GM19328 (cell line): ENCODE data around the gene CYP4F8.
"Not testable (repeated sequence)": the region's sequence is repeated elsewhere in the genome, so short reads cannot be mapped to it uniquely, and the experiment has no call there.

ENCODE experiments used
- ATAC-seq: cut with Tn5 transposase; IDR thresholded peaks from one replicate; pipeline ENCODE4 v1.9.1; 2021; ENCODE audit warnings: mild to moderate bottlenecking, moderate library complexity; ENCODE audit not compliant: unreplicated experiment

The CYP4F8 gene, protein sequence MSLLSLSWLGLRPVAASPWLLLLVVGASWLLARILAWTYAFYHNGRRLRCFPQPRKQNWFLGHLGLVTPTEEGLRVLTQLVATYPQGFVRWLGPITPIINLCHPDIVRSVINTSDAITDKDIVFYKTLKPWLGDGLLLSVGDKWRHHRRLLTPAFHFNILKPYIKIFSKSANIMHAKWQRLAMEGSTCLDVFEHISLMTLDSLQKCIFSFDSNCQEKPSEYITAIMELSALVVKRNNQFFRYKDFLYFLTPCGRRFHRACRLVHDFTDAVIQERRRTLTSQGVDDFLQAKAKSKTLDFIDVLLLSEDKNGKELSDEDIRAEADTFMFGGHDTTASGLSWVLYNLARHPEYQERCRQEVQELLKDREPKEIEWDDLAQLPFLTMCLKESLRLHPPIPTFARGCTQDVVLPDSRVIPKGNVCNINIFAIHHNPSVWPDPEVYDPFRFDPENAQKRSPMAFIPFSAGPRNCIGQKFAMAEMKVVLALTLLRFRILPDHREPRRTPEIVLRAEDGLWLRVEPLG

DNA sequence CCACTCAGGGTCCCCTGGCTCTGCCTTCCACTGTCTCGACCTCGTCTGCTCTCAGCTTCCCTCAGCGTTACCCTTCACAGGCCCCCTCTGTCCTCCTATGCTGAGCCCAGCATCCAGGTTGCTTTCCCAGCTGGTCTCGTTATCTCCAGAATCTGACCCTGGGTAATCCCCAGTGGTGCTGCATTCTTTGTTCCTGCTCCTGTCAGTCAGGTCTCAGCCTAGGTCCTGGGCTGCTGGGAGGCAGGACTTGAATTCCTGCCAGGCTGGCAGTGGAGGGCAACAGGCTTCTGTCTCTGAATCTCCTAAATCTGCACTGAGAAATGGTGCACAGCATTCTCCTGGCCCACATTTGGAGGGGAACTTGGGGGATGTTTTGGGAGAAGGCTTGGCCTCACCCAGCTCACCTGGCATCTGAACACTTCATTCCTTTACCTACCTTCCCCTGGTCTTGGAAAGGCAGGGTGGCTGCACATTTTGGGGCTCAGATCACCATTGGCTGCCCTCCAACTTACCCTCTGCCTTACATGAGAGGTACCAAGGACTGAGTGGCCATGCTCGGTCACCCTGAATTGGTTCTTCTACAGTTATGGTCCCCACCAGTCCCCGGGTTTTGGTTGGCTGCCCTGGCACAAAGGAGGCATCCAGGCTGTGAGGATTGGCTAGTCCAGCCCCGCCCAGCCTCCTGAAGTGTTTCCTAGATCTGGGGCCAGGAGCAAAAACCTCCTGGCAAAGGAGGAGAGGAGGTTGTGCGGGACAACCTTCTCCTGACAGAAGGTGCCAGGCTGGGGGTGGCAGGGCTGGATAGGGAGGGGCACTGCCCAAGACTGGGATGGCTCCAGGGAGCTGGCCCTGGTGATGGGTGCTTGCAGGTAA, at the start of gene CYP4F8:
CYP4F8 (plus strand) TSS at position 712 of the 873 bp plus-strand sequence. CDS start 399 bp downstream, outside the sequence.
- no peak for ATAC-seq

DNA sequence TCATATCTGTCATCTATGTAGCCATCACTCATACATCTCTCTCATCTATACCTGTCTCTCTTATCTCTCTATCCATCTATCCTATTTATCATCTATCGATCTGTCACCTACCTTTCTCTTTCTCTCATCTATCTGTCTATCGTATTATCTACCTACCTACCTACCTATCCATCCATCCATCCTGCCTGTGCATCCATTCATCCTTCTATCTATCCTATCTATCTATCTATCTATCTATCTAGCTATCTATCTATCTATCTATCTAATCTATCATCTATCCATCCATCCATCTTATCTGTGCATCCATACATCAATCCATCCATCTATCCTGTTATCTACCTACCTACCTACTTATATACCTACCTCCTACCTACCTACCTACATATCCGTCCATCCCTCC, 44.6 kb upstream of the CYP4F8 start:
- ATAC-seq: no peak

DNA sequence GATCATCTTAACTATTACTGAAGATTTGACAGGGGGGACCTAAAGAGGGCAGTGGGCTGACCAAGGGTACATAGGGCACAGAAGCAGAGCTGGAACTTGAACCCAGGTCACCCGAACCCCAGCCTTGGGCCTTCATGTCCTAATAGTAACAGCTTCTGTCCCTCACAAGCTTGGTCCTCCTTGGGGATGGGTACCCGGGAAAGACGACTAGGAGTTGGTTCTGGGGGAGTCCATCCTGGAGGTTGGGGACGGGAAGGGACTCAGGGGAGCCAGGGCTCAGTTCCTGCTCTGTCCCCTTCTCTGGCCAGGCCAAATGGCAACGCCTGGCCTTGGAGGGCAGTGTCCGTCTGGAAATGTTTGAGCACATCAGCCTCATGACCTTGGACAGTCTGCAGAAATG, 39.6 kb upstream of the CYP4F8 start:
- no peak for ATAC-seq

DNA sequence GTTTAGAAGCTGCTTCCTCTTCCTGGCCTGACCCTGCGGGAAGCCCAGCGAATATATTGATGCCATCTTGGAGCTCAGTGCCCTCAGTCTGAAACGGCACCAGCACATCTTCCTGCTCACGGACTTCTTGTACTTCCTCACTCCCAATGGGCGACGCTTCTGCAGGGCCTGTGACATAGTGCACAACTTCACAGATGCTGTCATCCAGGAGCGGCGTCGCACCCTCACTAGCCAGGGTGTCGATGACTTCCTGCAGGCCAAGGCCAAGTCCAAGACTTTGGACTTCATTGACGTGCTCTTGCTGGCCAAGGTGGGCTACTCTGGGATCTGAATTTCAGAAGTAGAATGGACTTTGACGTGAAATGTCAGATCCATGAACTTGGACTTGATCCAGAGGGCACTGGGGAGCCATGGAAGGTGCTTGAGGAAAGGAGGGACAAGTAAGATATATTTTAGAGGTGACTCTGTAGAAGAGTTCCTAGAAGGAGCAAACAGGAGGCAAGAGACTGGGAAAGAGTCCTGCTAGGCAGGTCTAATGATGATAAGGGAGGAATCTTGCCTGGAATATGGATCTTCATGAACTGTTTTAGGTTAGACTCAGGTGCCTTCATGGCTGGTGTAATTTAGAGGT, 38.4 kb upstream of the CYP4F8 start:
- ATAC-seq: no peak

DNA sequence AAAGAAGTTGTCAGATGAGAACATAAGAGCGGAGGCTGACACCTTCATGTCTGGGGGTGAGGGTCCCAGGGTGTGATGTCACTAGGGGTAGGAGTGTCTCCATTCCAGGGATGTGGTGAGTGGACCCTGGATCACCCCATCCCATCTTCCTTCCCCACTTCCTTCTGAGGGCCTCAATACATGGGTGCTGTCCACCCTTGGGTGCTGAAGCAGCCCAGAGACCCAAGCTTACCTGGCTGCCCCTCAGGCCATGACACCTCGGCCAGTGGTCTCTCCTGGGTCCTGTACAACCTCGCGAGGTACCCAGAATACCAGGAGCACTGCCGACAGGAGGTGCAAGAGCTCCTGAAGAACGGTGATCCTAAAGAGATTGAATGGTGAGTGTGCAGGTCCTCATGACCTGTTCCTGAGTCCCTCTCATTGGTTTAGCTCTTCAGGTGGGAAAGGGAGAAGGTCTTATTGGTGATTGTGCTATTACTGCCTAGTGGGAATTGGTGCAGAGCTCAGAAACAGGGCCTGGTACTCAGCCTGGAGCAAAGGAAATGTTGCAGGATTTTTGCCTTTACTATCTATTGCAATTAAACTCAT, 37.7 kb upstream of the CYP4F8 start:
- no peak for ATAC-seq

DNA sequence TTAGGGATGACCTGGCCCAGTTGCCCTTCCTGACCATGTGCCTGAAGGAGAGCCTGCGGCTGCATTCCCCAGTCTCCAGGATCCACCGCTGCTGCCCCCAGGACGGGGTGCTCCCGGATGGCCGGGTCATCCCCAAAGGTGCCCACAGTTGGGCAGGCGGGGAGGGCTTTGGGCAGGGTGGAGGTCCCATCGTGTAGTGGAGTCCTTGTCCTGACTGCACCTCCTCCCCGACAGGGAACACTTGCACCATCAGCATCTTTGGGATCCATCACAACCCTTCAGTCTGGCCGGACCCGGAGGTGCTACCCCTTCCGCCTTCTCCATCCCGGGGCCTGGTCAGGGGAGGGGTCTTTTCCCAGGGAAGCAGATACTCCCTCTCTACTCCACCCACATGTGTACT, 31.7 kb upstream of the CYP4F8 start:
- no peak for ATAC-seq

DNA sequence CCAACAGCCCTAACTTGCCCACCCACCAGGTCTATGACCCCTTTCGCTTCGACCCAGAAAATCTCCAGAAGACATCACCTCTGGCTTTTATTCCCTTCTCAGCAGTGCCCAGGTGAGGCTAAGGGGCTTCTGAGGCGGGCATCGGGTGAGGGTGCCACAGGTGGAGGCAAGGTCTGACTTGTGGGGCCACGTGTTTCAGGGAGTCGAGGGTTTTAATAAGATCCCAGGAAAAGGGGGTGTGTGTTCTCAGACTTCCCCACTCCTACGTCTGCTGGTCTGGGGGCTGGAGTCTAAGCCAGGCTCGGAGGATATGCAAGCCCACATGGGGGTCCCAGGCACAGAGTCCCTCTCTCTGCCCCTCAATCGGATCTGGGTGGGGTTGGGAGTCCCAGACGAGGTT, 30.9 kb upstream of the CYP4F8 start:
- ATAC-seq: no peak

DNA sequence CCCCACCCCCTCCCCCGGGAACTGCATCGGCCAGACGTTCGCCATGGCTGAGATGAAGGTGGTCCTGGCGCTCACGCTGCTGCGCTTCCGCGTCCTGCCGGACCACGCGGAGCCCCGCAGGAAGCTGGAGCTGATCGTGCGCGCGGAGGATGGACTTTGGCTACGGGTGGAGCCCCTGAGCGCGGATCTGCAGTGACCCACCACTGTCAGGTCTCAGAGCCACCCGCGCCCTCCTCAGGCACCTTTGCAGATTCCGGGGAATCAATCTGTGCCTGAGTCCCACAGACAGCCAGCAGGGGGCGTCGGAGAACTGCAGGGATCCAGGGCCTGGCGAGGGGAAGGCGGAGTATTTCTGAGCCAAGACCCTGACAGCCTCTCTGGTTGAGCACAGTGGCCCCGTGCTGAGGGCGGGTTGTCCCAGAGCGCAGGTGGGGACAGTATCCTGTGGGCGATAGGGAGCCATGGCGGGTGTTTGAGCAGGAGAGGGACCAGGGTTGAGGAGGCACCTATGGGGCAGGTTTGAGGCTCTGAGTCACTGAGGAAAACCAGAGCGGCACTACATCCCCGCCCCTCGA, 30.4 kb upstream of the CYP4F8 start:
- no peak for ATAC-seq

DNA sequence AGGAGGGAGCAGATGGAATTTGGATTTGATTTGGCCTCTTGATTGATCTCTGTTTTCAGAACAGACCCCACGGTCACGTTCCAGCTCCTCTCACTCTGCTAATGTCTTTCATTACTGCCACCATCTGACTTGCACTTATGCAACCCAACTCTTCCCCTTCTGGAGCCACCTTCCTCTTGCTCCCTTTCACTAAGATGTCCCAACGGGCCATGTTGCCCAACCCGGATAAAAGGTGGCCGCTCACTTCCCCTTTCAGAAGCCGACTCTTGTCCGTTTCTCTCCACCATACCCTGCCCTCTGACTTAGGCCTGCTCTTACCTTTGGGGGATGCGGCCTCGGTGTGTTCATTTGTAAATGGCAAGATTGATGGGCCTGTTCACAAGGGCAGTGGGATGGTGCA, 27.4 kb upstream of the CYP4F8 start:
- no peak for ATAC-seq

DNA sequence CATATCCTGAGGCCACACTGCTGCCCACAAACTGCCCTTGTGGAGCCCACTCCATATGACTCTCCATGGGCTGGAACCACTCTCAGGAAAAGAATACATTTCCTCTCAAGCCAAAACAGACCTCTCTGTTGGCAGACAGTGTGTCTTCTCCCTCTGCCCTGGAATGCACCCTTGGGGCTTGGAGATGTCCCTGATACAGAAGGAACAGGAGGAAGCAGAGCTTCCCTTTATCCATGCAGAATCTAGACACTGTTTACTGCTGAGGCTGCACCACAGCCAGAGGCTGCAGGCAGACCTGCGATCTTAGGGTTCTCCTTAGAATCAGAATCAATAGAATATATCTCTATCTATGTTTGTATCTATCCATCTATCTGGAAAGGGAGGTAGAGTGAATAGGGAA, 26.8 kb upstream of the CYP4F8 start:
- ATAC-seq: no peak

DNA sequence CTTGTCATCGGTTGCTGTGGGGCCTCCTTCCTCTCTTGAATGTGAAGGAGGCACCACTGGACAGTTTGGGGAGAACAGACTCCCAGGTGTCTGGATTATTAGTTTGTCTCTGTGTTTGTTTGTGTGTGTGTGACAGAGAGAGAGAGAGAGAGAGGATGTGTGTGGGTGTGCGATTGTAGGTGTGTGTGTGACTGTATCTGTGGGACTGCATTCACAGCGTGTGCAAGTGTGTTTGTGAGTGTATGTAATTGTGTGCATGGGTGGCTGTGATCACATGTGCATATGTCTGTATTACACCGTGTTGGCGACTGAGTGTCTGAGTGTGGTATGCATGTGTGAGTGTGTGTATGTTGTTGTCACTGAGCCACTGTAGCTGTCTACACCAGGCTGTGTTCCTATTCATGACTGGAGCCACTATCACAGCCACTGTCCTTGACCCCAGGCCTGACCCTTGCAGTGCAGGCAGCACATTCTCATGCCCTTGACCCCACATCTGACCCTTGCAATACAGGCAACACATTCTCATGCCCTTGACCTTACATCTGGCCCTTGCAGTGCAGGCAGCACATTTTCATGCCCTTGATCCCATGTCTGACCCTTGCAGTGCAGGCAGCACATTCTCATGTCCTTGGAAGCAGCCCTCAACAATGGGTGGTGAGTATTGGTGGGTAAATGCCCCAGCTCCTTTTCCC, 25.1 kb upstream of the CYP4F8 start:
- no peak for ATAC-seq

DNA sequence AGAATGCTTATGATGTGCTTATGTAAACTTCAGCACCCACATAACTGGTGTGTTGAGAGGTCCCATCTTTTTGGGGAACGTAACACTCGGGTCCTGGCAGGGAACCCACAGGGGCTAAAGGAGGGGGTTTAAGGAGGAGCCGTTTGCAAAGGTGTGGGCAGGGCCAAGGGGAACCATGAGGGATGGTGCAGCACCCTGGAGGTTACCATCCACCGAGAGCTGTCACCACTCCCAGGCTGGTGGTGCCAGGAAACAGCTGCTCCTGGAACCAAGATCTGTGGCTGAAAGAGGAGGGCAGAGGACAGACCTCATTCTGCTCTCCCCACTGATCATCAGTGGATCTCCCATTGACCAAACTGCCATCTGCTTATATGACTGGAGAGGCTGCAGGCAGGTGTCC, 23.2 kb upstream of the CYP4F8 start:
- ATAC-seq: no peak

DNA sequence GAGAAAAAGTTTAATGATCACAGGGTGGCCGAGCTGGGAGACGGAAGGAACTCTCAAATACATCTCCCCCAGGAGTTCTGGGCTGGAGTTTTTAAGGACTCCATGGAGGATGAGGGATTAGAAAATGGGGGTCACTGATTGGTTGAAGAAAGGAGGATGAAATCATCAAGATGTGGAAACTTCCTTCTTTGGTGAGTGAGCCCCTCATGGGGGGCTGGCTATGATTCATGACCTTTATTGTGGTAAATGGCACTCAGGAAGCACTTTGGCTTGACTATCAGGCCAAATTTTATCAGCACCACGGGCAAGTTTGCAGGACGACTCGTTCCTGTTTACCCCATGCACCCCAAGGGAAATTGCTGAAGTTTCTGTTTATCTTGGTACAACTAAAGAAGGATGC, 22.5 kb upstream of the CYP4F8 start:
- not testable (repeated sequence) for ATAC-seq

DNA sequence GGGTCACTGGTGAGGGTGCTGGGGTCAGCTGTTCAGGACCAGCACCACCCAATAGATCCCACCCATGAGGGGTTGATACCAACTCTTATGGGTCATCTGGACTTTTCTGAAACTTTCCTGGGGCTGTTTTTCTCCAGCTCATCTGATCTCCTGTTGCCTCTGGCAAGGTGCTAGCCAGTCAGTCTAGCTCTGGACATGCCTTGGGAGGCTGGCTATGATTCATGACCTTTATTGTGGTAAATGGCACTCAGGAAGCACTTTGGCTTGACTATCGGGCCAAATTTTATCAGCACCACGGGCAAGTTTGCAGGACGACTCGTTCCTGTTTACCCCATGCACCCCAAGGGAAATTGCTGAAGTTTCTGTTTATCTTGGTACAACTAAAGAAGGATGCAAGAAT, 21.3 kb upstream of the CYP4F8 start:
- not testable (repeated sequence) for ATAC-seq

DNA sequence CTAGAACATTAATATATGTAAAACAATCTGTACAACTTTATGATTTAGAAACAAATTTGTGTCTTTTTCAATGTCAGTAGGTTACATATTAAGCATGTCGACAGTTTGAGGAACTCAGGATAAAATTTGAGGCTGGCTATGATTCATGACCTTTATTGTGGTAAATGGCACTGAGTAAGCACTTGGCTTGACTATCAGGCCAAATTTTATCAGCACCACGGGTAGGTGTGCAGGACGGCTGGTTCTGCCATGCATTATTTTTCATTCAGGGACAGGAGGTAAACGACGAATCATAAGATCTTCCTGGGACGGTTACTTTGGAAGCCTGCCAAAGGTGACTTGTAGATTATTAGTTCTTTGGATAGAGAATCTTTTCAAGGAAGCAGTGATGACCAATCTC, 19.9 kb upstream of the CYP4F8 start:
- ATAC-seq: no peak

DNA sequence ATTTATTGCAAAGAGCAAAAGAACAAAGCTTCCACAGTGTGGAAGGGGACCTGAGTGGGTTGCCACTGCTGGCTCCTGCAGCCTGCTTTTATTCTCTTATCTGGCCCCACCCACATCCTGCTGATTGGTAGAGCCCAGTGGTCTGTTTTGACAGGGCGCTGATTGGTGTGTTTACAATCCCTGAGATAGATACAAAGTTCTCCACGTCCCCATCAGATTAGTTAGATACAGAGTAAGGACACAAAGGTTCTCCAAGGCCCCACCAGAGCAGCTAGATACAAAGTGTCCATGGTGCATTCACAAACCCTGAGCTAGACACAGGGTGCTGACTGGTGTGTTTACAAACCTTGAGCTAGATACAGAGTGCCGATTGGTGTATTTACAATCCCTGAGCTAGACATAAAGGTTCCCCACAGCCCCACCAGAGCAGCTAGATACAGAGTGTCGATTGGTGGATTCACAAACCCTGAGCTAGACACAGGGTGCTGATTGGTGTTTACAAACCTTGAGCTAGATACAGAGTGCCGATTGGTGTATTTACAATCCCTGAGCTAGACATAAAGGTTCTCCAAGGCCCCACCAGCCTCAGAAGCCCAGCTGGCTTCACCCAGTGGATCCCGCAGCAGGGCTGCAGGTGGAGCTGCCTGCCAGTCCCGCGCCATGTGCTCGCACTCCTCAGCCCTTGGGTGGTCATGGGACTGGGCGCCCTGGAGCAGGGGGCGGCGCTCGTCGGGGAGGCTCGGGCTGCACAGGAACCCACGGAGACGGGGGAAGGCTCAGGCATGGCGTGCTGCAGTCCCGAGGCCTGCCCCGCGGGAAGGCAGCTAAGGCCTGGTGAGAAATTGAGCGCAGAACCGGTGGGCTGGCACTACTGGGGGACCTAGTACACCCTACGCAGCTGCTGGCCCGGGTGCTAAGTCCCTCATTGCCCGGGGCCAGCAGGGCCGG, 6.8 kb upstream of the CYP4F8 start:
- not testable (repeated sequence) for ATAC-seq

DNA sequence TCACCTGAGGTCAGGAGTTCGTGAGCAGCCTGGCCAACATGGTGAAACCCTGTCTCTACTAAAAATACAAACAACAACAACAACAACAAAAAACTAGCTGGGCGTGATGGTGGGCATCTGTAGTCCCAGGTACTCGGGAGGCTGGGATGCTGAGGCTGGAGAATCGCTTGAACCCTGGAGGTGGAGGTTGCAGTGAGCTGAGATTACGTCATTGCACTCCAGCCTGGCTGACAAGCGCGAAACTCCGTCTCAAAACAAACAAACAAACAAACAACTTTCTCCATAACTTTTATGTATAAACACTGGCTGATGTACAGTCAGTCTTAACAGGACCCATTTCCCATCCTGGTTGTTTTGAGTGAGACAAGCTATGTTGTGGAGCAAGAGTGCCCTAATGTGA, 5.8 kb upstream of the CYP4F8 start:
- ATAC-seq: no peak

DNA sequence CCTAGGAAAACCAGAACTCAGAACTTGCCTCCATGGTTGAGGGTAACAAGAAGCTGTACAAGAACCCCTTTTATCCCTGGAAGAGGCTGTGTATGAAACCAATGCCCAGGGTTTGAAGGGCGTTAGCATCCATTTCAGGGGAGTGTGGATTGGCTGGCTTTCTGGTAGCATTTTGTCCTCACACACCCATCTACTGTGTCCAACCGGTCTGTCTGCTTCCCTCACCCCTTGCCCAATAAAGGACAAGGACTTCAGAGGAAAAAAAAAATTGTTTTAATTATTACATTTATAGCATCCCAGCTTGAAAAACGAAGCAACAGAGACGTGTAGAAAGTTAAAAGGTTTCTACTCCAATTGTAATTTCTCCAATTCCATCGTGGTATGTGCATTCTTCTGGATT, 2.7 kb upstream of the CYP4F8 start:
- no peak for ATAC-seq

DNA sequence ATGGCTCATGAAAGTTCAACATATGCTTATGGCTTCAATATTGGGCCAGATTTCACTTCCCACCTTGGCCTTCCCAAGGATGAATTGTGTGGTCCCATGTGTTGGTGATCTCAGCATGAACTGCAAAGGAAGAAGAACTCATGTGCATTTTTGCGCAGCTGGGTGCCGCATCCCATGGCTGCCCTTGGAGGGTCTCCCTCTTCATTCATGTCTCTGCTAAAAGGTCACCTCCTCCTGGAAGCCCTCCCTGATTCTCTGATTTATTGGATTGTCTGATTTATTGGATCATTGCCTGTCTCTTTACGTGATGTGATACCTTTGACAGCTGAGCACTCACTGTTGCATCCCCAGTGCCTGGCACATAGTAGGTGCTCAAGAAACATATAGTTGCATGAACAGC, 1.7 kb upstream of the CYP4F8 start:
- no peak for ATAC-seq
